GM19328 (cell line): ENCODE measurements around the gene ABHD12B.

Experiments used
- ATAC-seq: cut with Tn5 transposase; IDR thresholded peaks from one replicate; pipeline ENCODE4 v1.9.1; 2021; ENCODE audit warnings: mild to moderate bottlenecking, moderate library complexity; ENCODE audit not compliant: unreplicated experiment

ABHD12B gene

GRCh38 chr14:50871914-50872732, at the start of gene ABHD12B:
Gene ABHD12B, plus strand, starts transcription at chr14:50872053. Its CDS starts 122 bp downstream, at chr14:50872175.
- ATAC-seq = no peak

- no peak for ATAC-seq
Observed at GRCh38 chr14:50822501-50823042, 49.3 kb upstream of the ABHD12B start.

- peak; percentile 7 for ATAC-seq
Observed at GRCh38 chr14:50823051-50823761, 48.6 kb upstream of the ABHD12B start.

GRCh38 chr14:50823762-50824636, 47.9 kb upstream of the ABHD12B start:
- peak; percentile 72 for ATAC-seq

GRCh38 chr14:50825307-50825706, 46.5 kb upstream of the ABHD12B start:
- ATAC-seq = no peak

GRCh38 chr14:50826681-50827080, 45.2 kb upstream of the ABHD12B start:
- ATAC-seq = no peak

- ATAC-seq = no peak
Observed at GRCh38 chr14:50828721-50829488, 42.9 kb upstream of the ABHD12B start.

- no peak for ATAC-seq
Observed at GRCh38 chr14:50829489-50830043, 42.3 kb upstream of the ABHD12B start.

GRCh38 chr14:50830044-50830931, 41.6 kb upstream of the ABHD12B start:
- peak; percentile 42 for ATAC-seq

GRCh38 chr14:50830932-50831725, 40.7 kb upstream of the ABHD12B start, which contains the start of gene NIN:
Gene NIN, minus strand, starts transcription at chr14:50831162. Its CDS starts 9,106 bp downstream, at chr14:50822056.
- ATAC-seq = peak; percentile 76

- ATAC-seq = no peak
Observed at GRCh38 chr14:50831726-50832168, 40.1 kb upstream of the ABHD12B start.

GRCh38 chr14:50832935-50833630, 38.8 kb upstream of the ABHD12B start:
- no peak for ATAC-seq

- ATAC-seq = no peak
Observed at GRCh38 chr14:50834802-50835276, 37.0 kb upstream of the ABHD12B start.

- ATAC-seq = no peak
Observed at GRCh38 chr14:50835280-50835679, 36.6 kb upstream of the ABHD12B start.

GRCh38 chr14:50836515-50836914, 35.3 kb upstream of the ABHD12B start:
- no peak for ATAC-seq

GRCh38 chr14:50837271-50837670, 34.6 kb upstream of the ABHD12B start:
- no peak for ATAC-seq

- ATAC-seq = no peak
Observed at GRCh38 chr14:50837850-50838470, 33.9 kb upstream of the ABHD12B start.
